Epithelial cell of prostate (primary cell): ENCODE results near the gene TTC19.
A peak's percentile ranks its signal among the peaks of the same experiment; 100 is the strongest.
"Not testable (repeated sequence)": the region's sequence is repeated elsewhere in the genome, so short reads cannot be mapped to it uniquely, and the experiment has no call there.

ENCODE experiments used
- DNase-seq: peaks from one replicate; pipeline ENCODE4 v3.0.0-alpha.2; 2011; ENCODE audit warnings: low read depth, low spot score
- H3K27ac ChIP-seq: fragments of 450-650 bp; 2 replicates; pipeline ENCODE4 v1.5.1; 2017; ENCODE audit warnings: mild to moderate bottlenecking

TTC19 gene

GRCh38 chr17:16025202-16025601 lies 25.6 kb downstream of the TTC19 start:
- no peak for DNase-seq
- no peak overlapping the region for H3K27ac ChIP-seq

DNA sequence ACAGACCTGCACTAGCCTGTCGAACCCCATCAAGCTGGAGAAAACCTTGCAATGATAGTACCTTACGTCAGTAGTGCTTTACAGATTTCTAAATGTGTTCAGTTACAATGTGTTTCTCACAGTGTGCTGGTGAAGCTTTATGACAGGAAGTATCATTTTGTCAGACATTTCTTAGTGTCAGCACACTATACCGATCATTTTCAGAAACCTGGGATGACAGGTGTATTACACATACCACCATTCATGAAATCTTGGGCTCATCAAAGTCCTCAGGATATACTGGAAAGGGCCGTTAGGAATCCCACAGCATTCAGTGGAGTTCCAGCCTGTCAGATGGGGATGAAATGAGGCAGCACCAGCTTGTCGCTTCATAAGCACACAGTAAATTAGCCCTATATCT lies 27.3 kb downstream of the TTC19 start:
- H3K27ac ChIP-seq = peak overlapping the region; percentile 97
- DNase-seq = no peak

- peak overlapping the region; percentile 97 for H3K27ac ChIP-seq
- peak; percentile 87 for DNase-seq
These were observed 28.3 kb downstream of the TTC19 start for GRCh38 chr17:16027708-16028584.

GRCh38 chr17:16033729-16034349 lies 34.2 kb downstream of the TTC19 start:
- no peak overlapping the region for H3K27ac ChIP-seq
- no peak for DNase-seq

DNA sequence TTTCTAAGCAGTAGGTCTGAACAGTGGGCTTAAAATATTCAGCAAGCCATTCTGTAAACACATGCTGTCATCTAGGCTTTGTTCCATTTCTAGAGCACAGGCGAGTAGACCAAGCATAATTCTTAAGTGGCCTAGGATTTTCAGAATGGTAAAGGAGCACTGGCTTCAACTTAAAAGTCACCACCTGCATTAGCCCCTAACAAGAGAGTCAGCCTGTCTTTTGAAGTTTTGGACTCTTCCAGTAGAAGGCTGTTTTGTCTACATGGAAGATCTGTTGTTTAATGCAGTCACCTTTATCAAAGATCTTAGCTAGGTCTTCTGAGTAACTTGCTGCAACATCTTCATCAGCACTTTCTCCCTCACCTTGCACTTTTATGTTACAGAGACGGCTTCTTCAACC lies 36.6 kb downstream of the TTC19 start:
- no peak overlapping the region for H3K27ac ChIP-seq
- no peak for DNase-seq

GRCh38 chr17:16037636-16038035 lies 38.0 kb downstream of the TTC19 start:
- DNase-seq = no peak
- peak overlapping the region; percentile 30 for H3K27ac ChIP-seq

- DNase-seq = no peak
- H3K27ac ChIP-seq = no peak overlapping the region
These were observed 41.2 kb downstream of the TTC19 start for GRCh38 chr17:16040710-16041251.

DNA sequence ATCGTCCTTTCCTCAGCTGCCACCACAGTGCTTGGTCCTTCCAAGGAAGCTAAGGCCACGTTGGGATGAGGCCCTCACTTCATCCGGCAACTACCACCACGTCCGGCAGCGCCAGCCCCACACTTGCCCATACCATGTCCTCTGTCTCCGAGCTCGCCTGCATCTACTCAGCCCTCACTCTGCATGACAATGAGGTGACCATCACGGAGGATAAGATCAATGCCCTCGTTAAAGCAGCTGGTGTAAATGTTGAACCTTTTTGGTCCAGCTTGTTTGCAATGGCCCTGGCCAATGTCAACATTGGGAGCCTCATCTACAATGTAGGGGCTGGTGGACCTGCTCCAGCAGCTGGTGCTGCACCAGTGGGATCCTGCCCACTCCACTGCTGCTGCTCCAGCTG lies 44.9 kb downstream of the TTC19 start:
- H3K27ac ChIP-seq = no peak overlapping the region
- DNase-seq = no peak

DNA sequence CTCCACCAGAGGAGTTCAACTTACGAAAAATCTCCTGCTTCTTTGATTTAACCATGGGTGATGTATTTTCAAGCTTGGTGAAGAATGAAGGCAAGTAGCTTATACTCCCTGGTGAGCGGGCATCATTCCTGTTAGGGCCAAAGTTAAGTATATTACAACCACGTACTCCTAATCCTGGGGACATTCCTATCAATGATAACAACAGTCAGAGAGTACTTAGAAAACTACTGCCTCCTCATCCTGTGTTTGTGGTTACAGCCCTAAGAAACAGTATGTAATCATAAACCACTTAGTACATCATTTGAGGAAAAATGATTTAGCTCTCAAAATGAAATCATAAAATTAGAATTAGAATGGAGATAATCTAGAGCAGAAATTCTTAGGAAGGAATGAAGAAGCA lies 47.3 kb downstream of the TTC19 start:
- no peak for DNase-seq
- H3K27ac ChIP-seq = no peak overlapping the region

- no peak overlapping the region for H3K27ac ChIP-seq
These were observed 49.3 kb downstream of the TTC19 start for GRCh38 chr17:16048811-16049449.

DNA sequence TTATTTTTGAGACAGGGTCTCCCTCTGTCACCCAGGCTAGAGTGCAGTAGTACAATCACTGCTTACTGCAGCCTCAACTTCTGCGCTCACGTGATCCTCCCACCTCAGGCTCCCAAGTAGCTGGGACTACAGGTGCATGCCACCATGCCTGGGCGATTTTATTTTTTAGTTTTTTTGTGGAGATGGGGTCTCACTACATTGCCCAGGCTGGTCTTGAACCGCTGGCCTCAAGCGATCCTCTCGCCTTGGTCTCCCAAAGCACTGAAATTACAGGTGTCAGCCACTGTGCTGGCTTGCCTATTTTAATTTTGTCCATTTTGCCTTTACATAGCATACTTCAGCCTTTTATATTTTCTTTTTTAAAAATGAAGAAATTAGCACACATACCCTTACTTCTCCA lies 51.2 kb downstream of the TTC19 start:
- no peak overlapping the region for H3K27ac ChIP-seq
- DNase-seq = no peak

More at GRCh38 chr17:16048811-16049449, 49.3 kb downstream of the TTC19 start:
- DNase-seq = no peak

- DNase-seq = no peak
- peak overlapping the region; percentile 23 for H3K27ac ChIP-seq
These were observed 52.9 kb downstream of the TTC19 start for GRCh38 chr17:16052486-16052885.

- H3K27ac ChIP-seq, DNase-seq: not testable (repeated sequence)
These were observed 55.5 kb downstream of the TTC19 start for GRCh38 chr17:16055139-16055538.

GRCh38 chr17:16061631-16062030 lies 62.0 kb downstream of the TTC19 start:
- H3K27ac ChIP-seq = no peak overlapping the region
- DNase-seq = no peak

DNA sequence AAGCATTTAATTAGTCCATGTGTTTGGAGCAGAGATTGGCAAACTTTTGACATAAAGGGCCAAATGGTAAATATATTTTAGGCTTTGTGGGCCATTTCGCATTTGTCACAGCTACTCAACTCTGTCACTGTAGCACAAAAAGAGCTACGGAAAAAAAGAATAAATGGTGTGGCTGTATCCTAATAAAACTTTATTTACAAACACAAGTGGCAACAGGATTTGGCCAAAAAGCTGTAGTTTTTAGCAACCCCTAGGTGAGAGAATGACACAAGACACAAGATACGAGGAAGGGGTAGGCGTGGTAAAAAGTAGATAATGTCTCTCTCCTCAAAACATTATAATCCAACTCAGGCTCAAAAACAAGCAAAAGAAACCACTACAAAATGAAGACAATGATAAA lies 66.5 kb downstream of the TTC19 start:
- DNase-seq = no peak
- H3K27ac ChIP-seq = no peak overlapping the region

DNA sequence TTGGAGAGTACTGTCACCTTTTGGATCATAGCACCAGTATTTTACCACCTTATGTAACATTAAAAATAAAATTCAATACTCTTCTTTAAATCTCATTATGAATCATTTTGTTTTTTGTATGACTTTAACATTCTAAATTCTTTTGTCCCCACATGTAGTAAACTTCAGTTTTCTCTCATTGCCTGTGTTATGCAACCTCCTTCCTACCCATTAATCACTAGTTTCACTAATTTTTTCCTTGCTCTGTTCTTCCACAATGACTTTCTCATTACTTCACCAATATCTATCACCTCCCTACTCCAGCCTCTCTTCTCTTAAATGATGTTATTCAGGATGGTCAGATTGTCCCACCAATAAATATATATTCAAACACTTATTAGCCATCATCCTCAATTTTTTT lies 68.7 kb downstream of the TTC19 start:
- DNase-seq = no peak
- no peak overlapping the region for H3K27ac ChIP-seq

- H3K27ac ChIP-seq = no peak overlapping the region
- DNase-seq = no peak
These were observed 72.4 kb downstream of the TTC19 start for GRCh38 chr17:16072031-16072430.

DNA sequence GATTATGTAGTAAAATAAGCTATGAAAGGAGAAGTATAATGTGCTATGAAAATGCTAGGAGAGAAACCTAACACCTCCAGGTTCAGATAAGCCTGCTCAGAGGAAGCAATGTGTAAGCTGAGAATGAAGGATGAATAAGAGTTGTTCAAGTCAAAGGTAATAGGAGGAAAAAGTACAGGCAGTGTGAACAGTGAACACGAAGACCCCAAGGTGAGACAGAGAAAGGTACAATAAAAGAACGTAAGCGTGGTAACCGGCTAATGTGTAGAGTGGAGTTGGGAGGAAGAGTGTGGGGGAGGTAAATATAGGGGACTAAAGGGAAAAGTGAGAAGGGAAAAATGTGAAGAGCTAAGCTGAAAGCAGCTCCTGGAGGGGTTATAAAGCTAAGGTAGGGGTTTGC lies 74.2 kb downstream of the TTC19 start:
- no peak for DNase-seq
- H3K27ac ChIP-seq = no peak overlapping the region

DNA sequence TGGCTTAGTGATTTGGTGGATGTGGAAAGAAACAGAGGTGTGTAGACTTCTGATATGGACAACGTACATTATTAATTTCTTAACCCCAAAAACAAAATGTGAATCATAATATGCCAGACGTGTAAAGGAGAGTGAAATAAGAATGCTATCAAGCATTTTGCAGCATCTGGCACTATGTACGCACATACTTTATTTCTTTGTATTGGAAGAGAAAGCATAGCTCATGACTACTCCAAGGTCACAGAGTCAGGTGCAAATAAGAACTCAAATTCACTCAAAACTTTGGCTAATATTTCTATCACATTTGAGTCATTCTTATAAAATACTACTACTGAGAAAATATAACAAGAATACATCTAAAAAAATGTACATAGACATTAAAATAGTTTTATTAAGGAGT lies 74.8 kb downstream of the TTC19 start:
- H3K27ac ChIP-seq = no peak overlapping the region
- no peak for DNase-seq

GRCh38 chr17:16075949-16076348 lies 76.3 kb downstream of the TTC19 start:
- DNase-seq = no peak
- no peak overlapping the region for H3K27ac ChIP-seq
